Measurements from ENCODE around the gene TANGO2. TPM values are rescaled to one million over a fixed set of nuclear protein-coding genes. Genes with fewer than 3 reads are reported as not detected.

Gene TANGO2
- total and polyA plus RNA-seq, 9 of the 15 experiments (the other 6 are each of a cell fraction or from before 2014, with no cell fraction given) = 15.5 to 94.9 (median 70.1) TPM

- TF ChIP-seq CHAMP1 (IDR thresholded peaks at IDR 0.05) = no peak
- TF ChIP-seq GABPA (tag; conservative IDR thresholded peaks at IDR 0.05; ENCODE audit: low read depth) = no peak
- no peak for TF ChIP-seq BCOR (IDR thresholded peaks at IDR 0.05)
- no peak for TF ChIP-seq SRSF9 (IDR thresholded peaks at IDR 0.05; ENCODE audit: borderline replicate concordance, low read depth, low read length)
- no peak for TF ChIP-seq ARID3A (IDR thresholded peaks at IDR 0.05; ENCODE audit: borderline replicate concordance, low read depth, low read length)
- peak in 1 of 3 experiments; percentile 43; a peak in 1 of 6 replicates for TF ChIP-seq ZBTB11 (CRISPR knock-in tag; IDR thresholded peaks at IDR 0.05)
- TF ChIP-seq ZNF644 (tag; IDR thresholded peaks at IDR 0.05; ENCODE audit: low read depth) = no peak
- TF ChIP-seq ZC3H8 (IDR thresholded peaks at IDR 0.05) = no peak
- TF ChIP-seq POLR2G (IDR thresholded peaks at IDR 0.05; ENCODE audit: low read depth, low read length) = peak; percentile 55
- no peak for TF ChIP-seq MIER1 (IDR thresholded peaks at IDR 0.05; ENCODE audit: low read depth)
- no peak for TF ChIP-seq ZBTB9 (CRISPR knock-in tag; IDR thresholded peaks at IDR 0.05)
- TF ChIP-seq KLF6 (CRISPR knock-in tag; IDR thresholded peaks at IDR 0.05; ENCODE audit: borderline replicate concordance) = no peak; the same call in 1 of the 2 replicates
- peak; percentile 72 for TF ChIP-seq THAP12 (CRISPR knock-in tag; IDR thresholded peaks at IDR 0.05)
- TF ChIP-seq SMARCB1 (IDR thresholded peaks at IDR 0.05; ENCODE audit: insufficient read length, low read depth) = no peak
These were observed 91.0 kb downstream of the TANGO2 start (continued) for GRCh38 chr22:20111689-20112622.

All from K562 (cell line).